Activated CD4-positive, alpha-beta memory T cell treated with anti-CD3 and anti-CD28 coated beads for 36 hours (primary cell): ENCODE results near the gene OXLD1. TPM values are rescaled to one million over a fixed set of nuclear protein-coding genes. Genes with fewer than 3 reads are reported as not detected.

Experiments used
- CTCF ChIA-PET: fragments of 350-600 bp; sonication (Branson Sonifier 250); formaldehyde crosslinking; loops from one replicate; lab custom pipeline; 2021; ENCODE audit warnings: antibody characterized with exemption, inconsistent platforms; lab: Charles Lee
- POLR2A ChIA-PET: fragments of 350-600 bp; sonication (Branson Sonifier 250); formaldehyde crosslinking; loops from one replicate; lab custom pipeline; 2021; ENCODE audit warnings: antibody characterized with exemption; lab: Charles Lee
- DNase-seq: peaks from one replicate; pipeline ENCODE4 v3.0.0-alpha.2; 2020
- H3K27ac Mint-ChIP-seq: one replicate; pipeline ENCODE4 v1.8.0; 2021; ENCODE audit warnings: mixed read lengths
- H3K27me3 Mint-ChIP-seq: one replicate; pipeline ENCODE4 v1.8.0; 2021; ENCODE audit warnings: mixed read lengths
- H3K36me3 Mint-ChIP-seq: one replicate; pipeline ENCODE4 v1.8.0; 2021; ENCODE audit warnings: mixed read lengths
- H3K4me1 Mint-ChIP-seq: one replicate; pipeline ENCODE4 v1.8.0; 2021; ENCODE audit warnings: low read depth, mixed read lengths
- H3K4me3 Mint-ChIP-seq: one replicate; pipeline ENCODE4 v1.8.0; 2021; ENCODE audit warnings: mild to moderate bottlenecking, mixed read lengths
- H3K9me3 Mint-ChIP-seq: one replicate; pipeline ENCODE4 v1.8.0; 2021; ENCODE audit warnings: mixed read lengths
- intact Hi-C: fragments of 100-400 bp; cut with micrococcal nuclease; formaldehyde crosslinking; loops from one replicate; pipeline ENCODE4 v1.15.1; 2023
- total RNA-seq, 2 experiments: library from RNA; stranded (reverse); gene quantifications; one replicate each; pipeline ENCODE4 v1.2.3, GENCODE V29; 2021

The OXLD1 gene
- total RNA-seq, 2 experiments from 2014 or later: 49.6 to 57.7 TPM

DNA sequence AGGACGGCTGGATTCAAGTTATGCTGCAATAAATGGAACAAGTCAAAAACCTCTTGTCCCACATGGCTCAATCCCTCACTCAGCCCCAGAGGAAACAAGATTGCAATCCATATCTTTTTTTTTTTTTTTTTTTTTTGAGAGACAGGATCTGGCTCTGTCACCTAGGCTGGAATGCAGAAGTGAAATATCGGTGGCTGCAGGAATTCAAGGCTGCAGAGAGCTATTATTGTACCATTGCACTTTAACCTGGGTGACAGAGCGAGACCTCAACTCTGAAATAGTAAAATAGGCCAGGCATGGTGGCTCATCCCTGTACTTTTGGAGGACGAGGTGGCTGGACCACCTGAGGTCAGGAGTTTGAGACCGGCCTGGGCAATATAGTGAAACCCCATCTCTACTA is 7.4 kb downstream of the OXLD1 start:
- H3K27ac Mint-ChIP-seq: no peak overlapping the region
- no peaks in the 10 kb centered on the region for H3K36me3 Mint-ChIP-seq
- peaks cover 11% of the 10 kb centered on the region for H3K4me1 Mint-ChIP-seq
- no peaks in the 10 kb centered on the region for H3K9me3 Mint-ChIP-seq
- no peak for DNase-seq
- intact Hi-C loops: no loop called here
- POLR2A ChIA-PET: interaction anchor here (0.8 kb wide), 1 partner anchor 58 kb away, joined by 3 read pairs; no protein-coding TSS in a partner anchor
- no peaks in the 10 kb centered on the region for H3K27me3 Mint-ChIP-seq
- no peak overlapping the region for H3K4me3 Mint-ChIP-seq
- CTCF ChIA-PET: interaction anchor here (1.7 kb wide), 1 partner anchor 11 kb away, joined by 3 read pairs; no protein-coding TSS in a partner anchor

DNA sequence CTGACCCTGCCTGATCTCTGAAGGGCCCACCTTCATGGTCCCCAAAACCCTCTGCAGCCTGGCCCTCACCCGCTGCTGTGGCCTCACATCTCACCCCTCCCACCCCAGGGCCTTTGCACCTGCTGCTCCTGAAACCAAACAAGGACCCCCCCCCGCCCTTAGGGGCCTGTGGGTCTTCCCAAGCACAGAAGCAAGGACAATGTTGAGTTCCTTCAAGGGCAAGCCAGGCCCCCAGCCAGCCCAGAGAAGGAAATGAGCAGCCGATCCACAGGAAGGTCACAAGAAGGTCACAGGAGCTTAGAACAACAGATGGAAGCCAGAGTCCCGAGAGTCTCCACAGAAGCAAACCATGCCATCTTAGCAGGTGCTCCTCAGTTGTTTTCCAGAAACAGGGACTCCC is 9.6 kb downstream of the OXLD1 start:
- ChIA-PET CTCF (no interaction called here), POLR2A (no interaction called here)
- no peak overlapping the region for H3K27ac Mint-ChIP-seq

DNA sequence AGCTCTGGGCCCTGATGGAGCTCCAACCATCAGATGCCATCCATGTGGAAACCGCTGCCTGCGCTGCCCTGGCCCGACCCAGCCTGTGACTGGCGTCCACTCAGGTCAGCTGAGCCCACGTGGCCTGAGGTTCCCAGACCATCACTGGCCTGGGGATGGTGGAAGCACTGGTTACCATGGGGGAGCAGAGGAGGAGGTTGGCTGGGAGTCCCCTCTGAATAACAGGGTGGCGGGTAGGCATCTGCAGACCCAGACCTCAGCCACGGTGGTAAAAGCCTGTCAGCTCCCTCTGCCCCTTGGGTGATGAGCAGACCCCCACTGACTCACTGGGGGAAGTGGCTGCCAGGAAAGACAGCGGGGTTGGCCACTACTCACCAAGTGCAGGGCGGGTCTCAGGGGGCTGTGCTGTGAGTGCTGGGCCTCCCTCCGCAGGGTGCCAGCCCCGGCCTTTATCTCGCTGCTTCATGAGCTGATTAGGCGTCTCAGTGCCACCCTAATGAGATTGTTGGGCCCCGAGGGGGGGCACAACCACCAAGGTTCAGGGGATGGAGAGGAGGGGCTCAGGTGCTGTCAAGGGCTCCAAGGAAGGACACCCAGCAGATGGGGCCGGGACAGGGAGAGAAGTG is 10.2 kb downstream of the OXLD1 start, which contains the start of gene PDE6G:
Gene PDE6G (minus strand): TSS at position 425 of the 626 bp plus-strand sequence. CDS start 3,237 bp downstream, outside the sequence.
- intact Hi-C loops: no loop called here
- H3K4me3 Mint-ChIP-seq: no peak within 1 kb of the TSS
- peaks cover 11% of the 10 kb centered on the region for H3K27me3 Mint-ChIP-seq
- no peaks in the 10 kb centered on the region for H3K9me3 Mint-ChIP-seq
- no peak within 1 kb of the TSS for H3K27ac Mint-ChIP-seq
- CTCF ChIA-PET: no interaction called here
- peaks cover 11% of the 10 kb centered on the region for H3K4me1 Mint-ChIP-seq
- H3K36me3 Mint-ChIP-seq: no peaks in the 10 kb centered on the region
- POLR2A ChIA-PET: no interaction called here
- DNase-seq: no peak

More for the DNA sequence above, 9.6 kb downstream of the OXLD1 start:
- peaks cover 7% of the 10 kb centered on the region for H3K27me3 Mint-ChIP-seq
- peaks cover 11% of the 10 kb centered on the region for H3K4me1 Mint-ChIP-seq
- H3K9me3 Mint-ChIP-seq: no peaks in the 10 kb centered on the region
- intact Hi-C loops: no loop called here
- H3K36me3 Mint-ChIP-seq: no peaks in the 10 kb centered on the region
- no peak overlapping the region for H3K4me3 Mint-ChIP-seq
- no peak for DNase-seq

DNA sequence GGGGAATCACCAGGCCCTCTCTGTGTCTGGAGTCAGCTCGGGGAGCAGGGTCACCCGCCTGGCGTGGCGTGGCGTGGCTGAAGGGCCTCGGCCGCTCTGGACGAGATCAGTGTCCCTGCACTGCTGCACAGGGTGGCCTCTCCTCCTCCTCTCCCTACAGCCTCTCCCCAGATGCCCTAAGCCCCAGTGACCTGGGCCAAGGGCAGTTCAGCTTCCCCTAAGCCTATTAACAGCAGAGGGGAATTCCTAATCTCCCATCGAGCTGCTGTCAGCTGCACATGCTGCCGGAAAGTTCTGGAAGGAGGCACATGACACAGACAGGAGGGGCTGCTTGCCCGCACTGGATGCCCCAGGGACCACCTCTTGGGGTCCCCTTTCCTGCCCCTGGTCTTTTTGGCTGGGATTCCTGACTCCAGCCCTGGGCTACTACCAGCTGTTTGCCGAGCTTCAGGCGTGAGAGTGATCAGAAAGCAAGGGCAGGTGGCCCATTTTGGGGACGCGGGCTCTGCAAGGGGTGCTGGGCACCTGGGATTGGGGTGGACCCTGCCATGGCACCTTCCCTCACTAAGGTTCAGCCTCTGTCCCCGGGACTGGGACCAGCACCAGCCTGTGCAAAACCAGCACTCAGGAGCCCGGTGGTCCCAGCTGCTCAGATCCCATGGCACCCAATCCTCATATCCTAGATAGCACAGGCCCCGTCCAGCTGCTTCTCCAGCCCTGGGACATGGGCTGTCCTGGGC is 10.9 kb downstream of the OXLD1 start:
- no peak for DNase-seq
- Mint-ChIP-seq H3K4me3 (no peak overlapping the region), H3K4me1 (peaks cover 11% of the 10 kb centered on the region), H3K36me3 (no peaks in the 10 kb centered on the region), H3K27me3 (peaks cover 12% of the 10 kb centered on the region), H3K27ac (no peak overlapping the region), H3K9me3 (no peaks in the 10 kb centered on the region)
- CTCF ChIA-PET: no interaction called here
- intact Hi-C loops: no loop called here
- POLR2A ChIA-PET: no interaction called here

DNA sequence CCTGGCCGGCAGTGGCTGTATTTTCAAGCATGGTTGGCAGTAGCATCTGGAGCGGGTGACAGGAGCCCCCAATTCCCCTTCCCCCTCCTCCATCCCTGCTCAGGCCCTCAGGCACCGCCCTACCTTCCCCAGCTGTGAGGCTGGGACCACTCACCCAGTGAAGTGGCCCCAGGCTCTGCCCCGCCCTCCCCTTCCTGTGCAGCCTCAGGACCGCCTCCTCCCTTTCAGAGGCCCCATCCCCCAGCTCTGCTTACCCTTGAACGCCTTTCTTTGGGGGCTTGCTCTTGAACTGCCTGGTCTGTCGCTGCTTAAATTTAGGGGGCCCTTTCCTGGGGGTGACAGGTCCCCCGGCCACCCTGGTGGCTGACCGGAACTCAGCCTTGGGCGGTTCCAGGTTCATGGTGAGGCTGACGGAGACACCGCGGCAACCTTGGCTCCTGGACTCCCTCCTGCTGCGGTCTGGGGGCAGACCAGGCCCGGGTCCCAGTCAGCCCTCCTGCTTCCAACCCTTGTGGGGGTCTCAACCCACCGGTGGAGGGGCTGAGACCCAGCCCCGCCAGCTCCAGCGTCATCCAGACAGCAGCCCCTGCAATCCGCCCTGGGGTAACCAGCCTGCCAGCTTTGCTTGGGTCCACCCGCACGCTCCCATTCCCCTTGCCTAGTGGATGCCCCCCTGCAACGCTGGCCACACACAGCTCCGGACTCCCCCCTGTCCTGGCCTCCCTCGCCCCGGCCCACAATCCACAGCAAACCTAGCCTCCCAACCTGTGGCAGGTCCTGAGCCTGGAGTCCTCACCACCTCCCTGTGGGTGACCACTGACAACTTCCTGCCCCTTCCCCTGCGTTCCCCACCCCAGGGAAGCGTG is 13.3 kb downstream of the OXLD1 start:
- POLR2A ChIA-PET: no interaction called here
- Mint-ChIP-seq H3K9me3 (no peaks in the 10 kb centered on the region), H3K4me3 (no peak overlapping the region), H3K4me1 (peaks cover 11% of the 10 kb centered on the region), H3K27ac (no peak overlapping the region), H3K27me3 (peaks cover 23% of the 10 kb centered on the region), H3K36me3 (no peaks in the 10 kb centered on the region)
- intact Hi-C loops: no loop called here
- CTCF ChIA-PET: no interaction called here
- DNase-seq: peak; percentile 25

GRCh38 chr17:81651692-81652091 is 14.7 kb downstream of the OXLD1 start:
- H3K27ac Mint-ChIP-seq: no peak overlapping the region
- H3K9me3 Mint-ChIP-seq: no peaks in the 10 kb centered on the region
- peaks cover 29% of the 10 kb centered on the region for H3K27me3 Mint-ChIP-seq
- intact Hi-C loops: no loop called here
- H3K4me1 Mint-ChIP-seq: peaks cover 7% of the 10 kb centered on the region
- no peak for DNase-seq
- ChIA-PET POLR2A (no interaction called here), CTCF (no interaction called here)
- H3K4me3 Mint-ChIP-seq: no peak overlapping the region
- H3K36me3 Mint-ChIP-seq: no peaks in the 10 kb centered on the region

DNA sequence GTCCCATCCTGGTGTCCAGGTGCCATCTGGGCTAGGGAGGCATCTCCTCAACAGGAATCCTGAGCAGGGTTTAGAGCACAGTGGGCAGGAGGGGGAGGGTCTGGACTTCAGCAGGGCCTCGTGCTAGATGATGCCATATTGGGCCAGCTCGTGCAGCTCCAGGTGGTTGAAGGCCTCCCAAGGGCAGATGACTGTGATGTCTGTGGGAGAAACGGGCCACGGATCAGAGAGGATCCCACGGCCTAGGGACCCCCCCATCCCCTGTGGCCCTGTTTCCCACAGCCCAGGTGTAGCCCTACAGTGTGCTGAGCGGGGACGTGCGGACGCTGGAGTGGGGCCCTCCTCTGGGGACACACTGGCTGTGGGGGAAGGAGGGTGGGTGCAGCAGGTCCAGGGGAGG is 15.5 kb downstream of the OXLD1 start:
- Mint-ChIP-seq H3K9me3 (no peaks in the 10 kb centered on the region), H3K4me3 (no peak overlapping the region), H3K27me3 (peaks cover 29% of the 10 kb centered on the region), H3K36me3 (no peaks in the 10 kb centered on the region), H3K27ac (no peak overlapping the region), H3K4me1 (peaks cover 7% of the 10 kb centered on the region)
- ChIA-PET POLR2A (no interaction called here), CTCF (no interaction called here)
- intact Hi-C loops: no loop called here
- no peak for DNase-seq

- H3K27me3 Mint-ChIP-seq: peaks cover 29% of the 10 kb centered on the region
- H3K4me1 Mint-ChIP-seq: peaks cover 7% of the 10 kb centered on the region
- CTCF ChIA-PET: no interaction called here
- intact Hi-C loops: no loop called here
- POLR2A ChIA-PET: no interaction called here
- no peaks in the 10 kb centered on the region for H3K36me3 Mint-ChIP-seq
- H3K9me3 Mint-ChIP-seq: no peaks in the 10 kb centered on the region
- H3K27ac Mint-ChIP-seq: no peak overlapping the region
- no peak for DNase-seq
- no peak overlapping the region for H3K4me3 Mint-ChIP-seq
These were observed 17.7 kb downstream of the OXLD1 start for GRCh38 chr17:81648707-81649085.

DNA sequence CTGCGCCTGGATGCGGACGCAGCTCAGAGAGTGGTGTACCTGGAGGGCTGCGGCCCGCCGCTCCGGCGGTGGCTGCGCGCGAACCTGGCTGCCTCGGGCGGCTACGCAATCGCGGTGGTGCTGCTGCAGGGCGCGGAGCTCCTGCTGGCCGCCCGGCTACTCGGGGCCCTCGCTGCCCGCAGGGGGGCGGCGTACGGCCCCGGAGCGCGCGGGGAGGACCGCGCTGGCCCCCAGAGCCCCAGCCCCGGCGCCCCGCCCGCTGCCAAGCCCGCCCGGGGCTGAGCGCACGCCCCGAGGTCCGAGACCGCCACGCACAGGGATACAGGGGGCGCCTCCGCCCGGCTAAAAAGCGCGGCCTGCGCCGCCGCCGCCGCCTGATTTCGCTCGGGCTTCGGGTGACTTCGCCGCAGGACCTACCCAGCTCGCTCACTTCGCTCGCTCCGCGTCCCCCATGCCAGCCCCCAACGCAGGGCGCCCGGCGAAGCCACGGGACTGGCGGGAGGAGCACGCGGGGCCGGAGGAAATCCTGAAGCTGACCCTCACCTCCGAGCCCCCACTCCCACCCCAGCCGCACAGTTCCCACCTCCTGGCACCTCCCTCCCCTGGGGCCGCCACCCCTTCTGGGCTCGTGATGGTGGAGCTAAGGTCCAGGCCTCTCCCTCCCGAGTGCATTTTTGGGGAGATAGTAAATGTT is 18.2 kb downstream of the OXLD1 start:
- H3K9me3 Mint-ChIP-seq: no peaks in the 10 kb centered on the region
- POLR2A ChIA-PET: no interaction called here
- no peak overlapping the region for H3K4me3 Mint-ChIP-seq
- H3K27ac Mint-ChIP-seq: no peak overlapping the region
- peaks cover 26% of the 10 kb centered on the region for H3K27me3 Mint-ChIP-seq
- peaks cover 2% of the 10 kb centered on the region for H3K4me1 Mint-ChIP-seq
- CTCF ChIA-PET: interaction anchor here (1.1 kb wide), 1 partner anchor 11 kb away, joined by 3 read pairs; no protein-coding TSS in a partner anchor
- H3K36me3 Mint-ChIP-seq: no peaks in the 10 kb centered on the region
- intact Hi-C loops: no loop called here
- no peak for DNase-seq

GRCh38 chr17:81647640-81648012 is 18.8 kb downstream of the OXLD1 start:
- Mint-ChIP-seq H3K4me1 (no peaks in the 10 kb centered on the region), H3K27ac (no peak overlapping the region), H3K27me3 (peaks cover 24% of the 10 kb centered on the region), H3K36me3 (no peaks in the 10 kb centered on the region), H3K9me3 (no peaks in the 10 kb centered on the region), H3K4me3 (no peak overlapping the region)
- intact Hi-C loops: no loop called here
- CTCF ChIA-PET: interaction anchor here (1.1 kb wide), 1 partner anchor 12 kb away, joined by 3 read pairs; no protein-coding TSS in a partner anchor
- DNase-seq: no peak
- POLR2A ChIA-PET: no interaction called here

GRCh38 chr17:81646869-81647600 is 19.4 kb downstream of the OXLD1 start:
- no peaks in the 10 kb centered on the region for H3K4me1 Mint-ChIP-seq
- H3K4me3 Mint-ChIP-seq: no peak overlapping the region
- no peaks in the 10 kb centered on the region for H3K36me3 Mint-ChIP-seq
- H3K27me3 Mint-ChIP-seq: peaks cover 24% of the 10 kb centered on the region
- POLR2A ChIA-PET: no interaction called here
- CTCF ChIA-PET: interaction anchor here (0.6 to 1.1 kb wide), 2 partner anchors 12 to 535 kb away, joined by 3 to 4 read pairs; no protein-coding TSS in a partner anchor
- no peak for DNase-seq
- H3K9me3 Mint-ChIP-seq: no peaks in the 10 kb centered on the region
- H3K27ac Mint-ChIP-seq: no peak overlapping the region
- intact Hi-C loops: no loop called here
